ACC112 (cell line): ENCODE results near the gene AKT3.
A peak's percentile ranks its signal among the peaks of the same experiment; 100 is the strongest.

Experiments
- H2AFZ ChIP-seq: fragments of 200-600 bp; sonication (generic); one replicate; pipeline ENCODE4 v1.6.0; 2017; ENCODE audit warnings: antibody characterized with exemption, low read length; ENCODE audit not compliant: unreplicated experiment
- H3K27ac ChIP-seq: fragments of 200-600 bp; sonication (generic); 2 replicates; pipeline ENCODE4 v1.5.1; 2014; ENCODE audit warnings: low read depth, mild to moderate bottlenecking, antibody characterized with exemption, low read length, moderate library complexity
- H3K27me3 ChIP-seq: fragments of 200-600 bp; sonication (generic); 2 replicates; pipeline ENCODE4 v1.6.1; 2014; ENCODE audit warnings: mild to moderate bottlenecking, antibody characterized with exemption, low read length, moderate library complexity, mixed read lengths; ENCODE audit not compliant: insufficient read depth
- H3K36me3 ChIP-seq: fragments of 200-600 bp; sonication (generic); 2 replicates; pipeline ENCODE4 v1.6.1; 2016; ENCODE audit warnings: mild to moderate bottlenecking, antibody characterized with exemption, low read length, moderate library complexity, mixed read lengths; ENCODE audit not compliant: insufficient read depth
- H3K4me1 ChIP-seq: fragments of 200-600 bp; sonication (generic); one replicate; pipeline ENCODE4 v1.6.1; 2016; ENCODE audit warnings: low read length, mixed read lengths; ENCODE audit not compliant: insufficient read depth, unreplicated experiment, control insufficient read depth
- H3K4me3 ChIP-seq: fragments of 200-600 bp; sonication (generic); 2 replicates; pipeline ENCODE4 v1.5.1; 2014; ENCODE audit warnings: mild to moderate bottlenecking, low read depth, low read length
- H3K79me2 ChIP-seq: fragments of 200-600 bp; sonication (generic); one replicate; pipeline ENCODE4 v1.6.0; 2016; ENCODE audit warnings: low read length; ENCODE audit not compliant: control insufficient read depth, unreplicated experiment, insufficient read depth

AKT3 gene

DNA sequence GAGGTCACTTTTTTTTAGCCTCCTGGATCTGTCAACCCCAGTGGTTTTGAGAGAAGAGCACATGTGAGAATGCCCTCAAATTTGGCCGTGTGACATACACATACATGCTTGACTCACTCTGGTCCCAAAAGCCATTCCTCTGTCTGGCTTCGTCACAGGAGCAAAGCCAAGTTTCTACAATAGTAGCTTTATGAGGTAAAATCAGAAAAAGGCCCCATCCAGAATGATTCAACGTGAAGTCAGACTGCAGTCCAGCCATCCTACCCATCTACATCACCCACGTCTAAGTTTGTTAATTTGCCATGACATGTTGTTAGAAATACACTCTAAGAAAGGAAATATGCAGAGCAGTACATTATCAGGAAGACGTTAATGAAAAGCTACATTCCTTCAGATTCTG, 349.0 kb downstream of the AKT3 start:
- Histone ChIP-seq H3K4me1 (peaks cover 11% of the 10 kb centered on the region), H3K27me3 (no peaks in the 10 kb centered on the region), H3K79me2 (no peaks in the 10 kb centered on the region), H3K36me3 (peaks cover 11% of the 10 kb centered on the region), H3K4me3 (no peak overlapping the region), H3K27ac (peak overlapping the region; percentile 34), H2AFZ (no peak overlapping the region)

DNA sequence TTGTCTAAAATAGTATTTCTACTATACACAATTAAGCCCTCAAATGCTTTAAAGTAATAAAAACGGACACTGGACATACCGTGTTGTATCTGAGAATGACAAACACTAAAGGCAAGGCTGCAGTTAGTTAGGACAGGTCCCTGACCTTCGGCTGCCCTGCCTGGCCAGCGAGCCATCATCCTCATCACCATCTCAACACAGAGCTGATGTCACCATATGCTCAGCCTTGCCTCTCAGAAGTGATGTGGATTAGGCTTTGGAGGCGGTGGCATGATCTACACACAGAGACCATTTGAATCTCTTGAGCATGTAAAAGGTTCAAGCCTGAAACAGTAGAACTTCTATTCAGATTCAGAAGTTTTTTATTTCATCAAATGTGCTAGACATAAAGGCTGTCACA, 349.5 kb downstream of the AKT3 start:
- H3K27me3 ChIP-seq: no peaks in the 10 kb centered on the region
- no peak overlapping the region for H3K4me3 ChIP-seq
- H3K4me1 ChIP-seq: peaks cover 11% of the 10 kb centered on the region
- H3K27ac ChIP-seq: peak overlapping the region; percentile 34
- peaks cover 11% of the 10 kb centered on the region for H3K36me3 ChIP-seq
- no peak overlapping the region for H2AFZ ChIP-seq
- H3K79me2 ChIP-seq: no peaks in the 10 kb centered on the region

DNA sequence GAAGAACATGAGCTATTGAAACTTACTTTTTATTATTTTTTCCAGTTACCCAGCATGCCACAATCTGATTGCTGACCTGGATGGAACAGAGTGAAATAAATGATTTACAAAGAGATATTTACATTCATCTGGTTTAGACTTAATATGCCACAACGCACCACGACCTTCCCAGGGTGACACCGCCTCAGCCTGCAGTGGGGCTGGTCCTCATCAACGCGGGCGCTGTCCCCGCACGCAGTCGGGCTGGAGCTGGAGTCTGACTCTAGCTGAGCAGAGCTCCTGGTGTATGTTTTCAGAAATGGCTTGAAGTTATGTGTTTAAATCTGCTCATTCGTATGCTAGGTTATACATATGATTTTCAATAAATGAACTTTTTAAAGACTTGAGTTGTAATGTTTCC, 350.3 kb downstream of the AKT3 start:
- H3K4me1 ChIP-seq: peaks cover 13% of the 10 kb centered on the region
- peaks cover 5% of the 10 kb centered on the region for H3K36me3 ChIP-seq
- H3K27ac ChIP-seq: no peak overlapping the region
- no peak overlapping the region for H2AFZ ChIP-seq
- no peaks in the 10 kb centered on the region for H3K79me2 ChIP-seq
- no peaks in the 10 kb centered on the region for H3K27me3 ChIP-seq
- H3K4me3 ChIP-seq: no peak overlapping the region

DNA sequence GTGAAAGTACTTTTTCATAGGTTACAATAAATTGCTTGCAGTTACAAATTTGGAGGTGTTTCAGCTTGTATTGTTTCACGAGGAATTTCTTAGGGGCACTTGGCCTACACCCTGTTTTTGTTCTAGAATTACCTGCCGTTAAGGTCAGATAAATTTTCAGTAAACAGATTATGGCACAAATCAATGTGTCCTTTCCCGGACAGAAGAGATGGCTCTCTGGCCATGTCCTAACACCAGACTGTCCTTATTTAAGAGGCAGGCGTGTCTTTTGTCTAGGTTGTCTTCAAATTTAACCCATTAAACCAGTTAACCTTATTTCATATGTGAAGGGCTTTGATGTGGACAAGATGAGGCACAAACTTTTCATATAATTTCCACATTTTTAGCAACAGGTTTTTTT, 350.8 kb downstream of the AKT3 start:
- Histone ChIP-seq H2AFZ (no peak overlapping the region), H3K4me1 (peaks cover 17% of the 10 kb centered on the region), H3K27ac (no peak overlapping the region), H3K36me3 (0 out of 2 replicates have a peak, but pooled peaks cover 3% of the 10 kb centered on the region), H3K79me2 (no peaks in the 10 kb centered on the region), H3K4me3 (no peak overlapping the region), H3K27me3 (no peaks in the 10 kb centered on the region)

DNA sequence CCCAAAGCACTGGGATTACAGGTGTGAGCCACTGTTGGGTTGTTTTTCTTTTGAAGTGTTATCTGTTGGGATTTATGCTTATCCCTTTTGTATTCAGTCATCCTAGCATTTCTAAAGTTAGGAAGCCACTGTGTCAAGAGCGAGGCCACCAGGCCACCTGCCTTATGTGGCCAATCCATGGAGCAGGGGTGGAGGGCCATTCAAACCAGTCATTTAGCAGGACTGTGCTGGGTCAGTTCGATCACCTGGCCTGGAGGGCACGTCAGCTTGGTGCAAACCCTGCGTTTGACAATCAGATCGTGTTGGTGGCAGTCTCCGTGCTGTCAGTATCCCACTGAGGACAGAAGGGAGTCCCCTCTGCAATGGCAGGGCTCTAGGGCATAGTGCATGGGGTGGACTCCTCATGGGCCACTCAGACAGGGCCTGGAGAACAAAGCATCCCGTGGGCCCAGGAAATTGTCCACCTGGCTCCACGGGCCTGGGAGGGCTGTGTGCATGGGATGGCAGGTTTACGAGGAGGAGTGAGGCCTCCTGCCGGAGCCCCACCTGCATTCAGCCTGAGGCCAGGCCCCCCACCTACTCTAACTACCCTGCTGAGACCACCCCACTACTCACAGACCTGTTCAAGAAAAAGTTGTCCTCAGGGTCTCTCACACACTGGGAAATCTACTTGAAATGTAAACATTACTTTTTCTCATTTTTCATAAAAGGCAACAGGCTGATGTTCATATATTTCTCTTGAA, 351.9 kb downstream of the AKT3 start:
- H3K4me3 ChIP-seq: no peak overlapping the region
- H3K4me1 ChIP-seq: peaks cover 21% of the 10 kb centered on the region
- no peaks in the 10 kb centered on the region for H3K79me2 ChIP-seq
- no peak overlapping the region for H2AFZ ChIP-seq
- no peaks in the 10 kb centered on the region for H3K27me3 ChIP-seq
- H3K27ac ChIP-seq: no peak overlapping the region
- H3K36me3 ChIP-seq: 0 out of 2 replicates have a peak, but pooled peaks cover 3% of the 10 kb centered on the region

DNA sequence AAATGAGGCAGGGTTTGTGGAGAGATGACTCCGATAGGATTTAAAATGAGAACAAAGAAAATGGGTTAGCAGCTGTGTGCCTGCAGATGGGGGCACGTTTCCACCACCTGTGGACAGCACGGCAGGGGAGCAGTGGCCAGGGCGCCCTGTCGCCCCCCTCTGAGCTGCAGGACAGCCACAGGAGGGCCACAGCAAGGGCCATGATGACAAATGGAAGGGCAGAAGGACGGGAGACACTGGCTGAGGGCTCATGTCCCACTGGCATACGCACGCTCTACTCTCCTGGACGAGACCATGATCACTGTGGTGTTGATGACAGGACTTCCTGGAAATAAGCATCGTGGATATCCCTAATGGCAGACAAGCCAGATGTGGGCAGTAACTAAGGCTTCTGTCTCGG, 353.2 kb downstream of the AKT3 start:
- H3K4me3 ChIP-seq: no peak overlapping the region
- no peaks in the 10 kb centered on the region for H3K27me3 ChIP-seq
- peaks cover 21% of the 10 kb centered on the region for H3K4me1 ChIP-seq
- no peak overlapping the region for H3K27ac ChIP-seq
- no peaks in the 10 kb centered on the region for H3K79me2 ChIP-seq
- H2AFZ ChIP-seq: no peak overlapping the region
- H3K36me3 ChIP-seq: 0 out of 2 replicates have a peak, but pooled peaks cover 3% of the 10 kb centered on the region

DNA sequence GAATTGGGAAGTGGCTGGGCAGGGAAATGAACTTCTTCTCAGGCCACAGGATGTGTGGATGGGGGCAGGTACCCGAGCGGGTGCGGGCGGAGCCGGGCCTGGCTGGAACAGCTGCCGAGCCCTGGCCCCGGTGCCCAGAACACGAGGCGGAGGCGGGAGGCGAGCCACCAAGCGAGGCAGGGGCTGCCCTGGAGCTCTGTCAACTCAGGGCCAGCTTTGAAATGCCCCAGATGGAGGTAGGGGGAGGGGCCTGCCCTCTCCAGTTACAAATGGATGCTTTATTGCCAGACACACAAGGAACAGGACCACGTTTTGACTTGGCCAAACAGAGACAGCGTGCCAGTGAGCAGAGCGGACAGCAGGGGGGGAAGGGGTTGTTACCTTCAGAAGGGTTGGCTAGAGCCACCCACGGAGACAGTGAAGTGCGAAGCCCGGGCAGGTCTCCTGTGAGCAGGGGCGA, 353.8 kb downstream of the AKT3 start:
- H3K4me3 ChIP-seq: no peak overlapping the region
- 0 out of 2 replicates have a peak, but pooled peaks cover 3% of the 10 kb centered on the region for H3K36me3 ChIP-seq
- no peaks in the 10 kb centered on the region for H3K79me2 ChIP-seq
- H3K4me1 ChIP-seq: peaks cover 18% of the 10 kb centered on the region
- no peaks in the 10 kb centered on the region for H3K27me3 ChIP-seq
- 0 out of 2 replicates have a peak overlapping the region, but pooled peaks have one; percentile 17 for H3K27ac ChIP-seq
- no peak overlapping the region for H2AFZ ChIP-seq

DNA sequence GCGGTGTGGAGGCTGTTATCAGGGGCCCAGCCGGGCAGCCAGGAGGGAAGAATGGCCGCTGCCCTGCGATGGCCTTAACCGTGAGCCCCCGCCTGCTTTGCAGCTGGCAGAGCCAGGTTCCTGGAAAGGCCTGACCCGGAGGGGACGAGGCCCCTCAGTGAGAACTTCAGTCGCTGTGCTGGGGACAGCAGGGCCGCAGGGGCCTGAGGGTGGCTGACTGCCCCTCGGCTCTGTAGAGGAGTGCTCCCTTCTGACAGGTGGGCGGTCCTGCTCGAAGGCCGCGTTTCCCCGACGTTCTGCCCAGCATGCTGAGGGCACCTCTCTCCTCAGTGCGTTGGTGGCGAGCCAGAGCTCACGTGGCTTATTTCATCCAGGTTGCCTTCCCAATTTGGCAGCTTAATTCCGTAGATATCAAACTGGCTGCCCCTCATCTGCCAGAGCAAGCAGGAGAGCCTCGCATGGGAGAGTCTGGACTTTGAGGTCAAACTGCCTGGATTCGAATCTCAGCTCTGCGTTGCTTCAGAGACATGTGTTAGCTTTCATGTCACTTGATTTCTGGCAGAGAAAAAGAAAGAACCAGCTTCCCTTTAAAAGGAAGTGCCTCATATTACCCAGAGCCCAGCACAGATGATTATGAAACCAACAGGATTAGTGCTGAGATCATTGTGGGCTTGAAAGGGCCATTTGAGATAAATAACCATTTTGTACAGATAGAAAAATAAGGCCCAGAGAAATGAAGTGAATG, 354.4 kb downstream of the AKT3 start:
- Histone ChIP-seq H3K79me2 (no peaks in the 10 kb centered on the region), H3K36me3 (0 out of 2 replicates have a peak, but pooled peaks cover 3% of the 10 kb centered on the region), H3K4me3 (no peak overlapping the region), H3K27ac (peak overlapping the region; percentile 17; the same call in 1 of the 2 replicates), H3K4me1 (peaks cover 12% of the 10 kb centered on the region), H3K27me3 (no peaks in the 10 kb centered on the region), H2AFZ (no peak overlapping the region)

DNA sequence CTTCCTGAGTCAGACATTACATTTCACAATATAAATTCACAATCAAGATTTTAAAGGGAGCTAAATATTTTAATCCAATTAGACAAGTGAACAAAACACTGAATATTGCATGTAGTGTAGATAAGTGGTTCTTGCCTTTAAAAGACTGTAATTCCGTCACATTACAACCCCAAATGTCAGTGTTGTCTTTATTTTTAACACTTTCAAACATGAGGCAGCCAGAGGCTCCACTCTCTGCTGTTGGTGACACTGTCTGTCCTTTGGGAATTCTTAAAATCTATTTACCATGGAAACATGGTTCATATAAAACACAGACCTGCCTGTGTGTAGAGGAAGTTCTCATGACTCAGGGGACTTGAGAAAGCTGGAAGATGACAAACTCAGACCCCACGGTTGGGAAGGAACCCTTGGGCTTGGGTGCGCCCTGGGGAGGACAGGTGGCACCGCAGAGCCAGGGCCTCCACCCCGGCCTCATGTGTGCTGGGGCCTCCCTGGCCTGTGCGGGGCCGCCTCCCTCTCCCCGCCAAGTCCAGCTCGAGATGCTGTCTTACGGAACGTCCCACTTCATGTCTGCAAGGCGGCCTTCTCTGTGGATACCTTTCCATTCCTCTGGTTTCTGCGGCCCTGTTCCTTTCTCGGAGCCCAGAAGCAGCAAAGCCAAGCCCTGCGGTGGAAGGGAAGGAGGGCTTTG, 355.2 kb downstream of the AKT3 start:
- Histone ChIP-seq H3K4me1 (peaks cover 9% of the 10 kb centered on the region), H3K4me3 (no peak overlapping the region), H3K27me3 (no peaks in the 10 kb centered on the region), H3K79me2 (no peaks in the 10 kb centered on the region), H2AFZ (no peak overlapping the region), H3K27ac (peak overlapping the region; percentile 17; the same call in 1 of the 2 replicates), H3K36me3 (0 out of 2 replicates have a peak, but pooled peaks cover 3% of the 10 kb centered on the region)
